ENCODE measurements around the gene SIRT5.

SIRT5 gene

GRCh38 chr6:13604546-13605416 lies 30.4 kb downstream of the SIRT5 start:
- TF ChIP-seq GABPA (IDR thresholded peaks at IDR 0.05; ENCODE audit: low read depth) (no peak), SPI1 (IDR thresholded peaks at IDR 0.05; ENCODE audit: borderline replicate concordance, low read depth) (no peak), POLR2AphosphoS5 (IDR thresholded peaks at IDR 0.05; ENCODE audit: low read depth) (no peak), CTCF (IDR thresholded peaks at IDR 0.05; ENCODE audit: insufficient read depth, low read length) (no peak)
- TF ChIP-seq, protein P1, sequence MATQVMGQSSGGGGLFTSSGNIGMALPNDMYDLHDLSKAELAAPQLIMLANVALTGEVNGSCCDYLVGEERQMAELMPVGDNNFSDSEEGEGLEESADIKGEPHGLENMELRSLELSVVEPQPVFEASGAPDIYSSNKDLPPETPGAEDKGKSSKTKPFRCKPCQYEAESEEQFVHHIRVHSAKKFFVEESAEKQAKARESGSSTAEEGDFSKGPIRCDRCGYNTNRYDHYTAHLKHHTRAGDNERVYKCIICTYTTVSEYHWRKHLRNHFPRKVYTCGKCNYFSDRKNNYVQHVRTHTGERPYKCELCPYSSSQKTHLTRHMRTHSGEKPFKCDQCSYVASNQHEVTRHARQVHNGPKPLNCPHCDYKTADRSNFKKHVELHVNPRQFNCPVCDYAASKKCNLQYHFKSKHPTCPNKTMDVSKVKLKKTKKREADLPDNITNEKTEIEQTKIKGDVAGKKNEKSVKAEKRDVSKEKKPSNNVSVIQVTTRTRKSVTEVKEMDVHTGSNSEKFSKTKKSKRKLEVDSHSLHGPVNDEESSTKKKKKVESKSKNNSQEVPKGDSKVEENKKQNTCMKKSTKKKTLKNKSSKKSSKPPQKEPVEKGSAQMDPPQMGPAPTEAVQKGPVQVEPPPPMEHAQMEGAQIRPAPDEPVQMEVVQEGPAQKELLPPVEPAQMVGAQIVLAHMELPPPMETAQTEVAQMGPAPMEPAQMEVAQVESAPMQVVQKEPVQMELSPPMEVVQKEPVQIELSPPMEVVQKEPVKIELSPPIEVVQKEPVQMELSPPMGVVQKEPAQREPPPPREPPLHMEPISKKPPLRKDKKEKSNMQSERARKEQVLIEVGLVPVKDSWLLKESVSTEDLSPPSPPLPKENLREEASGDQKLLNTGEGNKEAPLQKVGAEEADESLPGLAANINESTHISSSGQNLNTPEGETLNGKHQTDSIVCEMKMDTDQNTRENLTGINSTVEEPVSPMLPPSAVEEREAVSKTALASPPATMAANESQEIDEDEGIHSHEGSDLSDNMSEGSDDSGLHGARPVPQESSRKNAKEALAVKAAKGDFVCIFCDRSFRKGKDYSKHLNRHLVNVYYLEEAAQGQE (IDR thresholded peaks at IDR 0.05; ENCODE audit: insufficient replicate concordance, low read depth), result no peak
- DNase-seq (ENCODE audit: low read depth in 1 of 2, low spot score in 1 of 2), result no peak
- Histone ChIP-seq H3K27ac (replicated peaks) (no peak overlapping the region), H3K27me3 (ENCODE audit: insufficient read depth, poor library complexity, severe bottlenecking) (no peaks in the 10 kb centered on the region), H3K4me3 (replicated peaks; ENCODE audit: insufficient read depth, low read length) (no peak overlapping the region)

GRCh38 chr6:13605634-13606033 lies 31.2 kb downstream of the SIRT5 start:
- Histone ChIP-seq H3K27me3 (ENCODE audit: insufficient read depth, poor library complexity, severe bottlenecking) (no peaks in the 10 kb centered on the region), H3K27ac (replicated peaks) (no peak overlapping the region), H3K4me3 (replicated peaks; ENCODE audit: insufficient read depth, low read length) (no peak overlapping the region)
- TF ChIP-seq SPI1 (IDR thresholded peaks at IDR 0.05; ENCODE audit: borderline replicate concordance, low read depth) (no peak), CTCF (IDR thresholded peaks at IDR 0.05; ENCODE audit: insufficient read depth, low read length) (no peak), POLR2AphosphoS5 (IDR thresholded peaks at IDR 0.05; ENCODE audit: low read depth) (no peak), GABPA (IDR thresholded peaks at IDR 0.05; ENCODE audit: low read depth) (no peak)
- TF ChIP-seq, protein P1 (IDR thresholded peaks at IDR 0.05; ENCODE audit: insufficient replicate concordance, low read depth), result no peak
- no peak for DNase-seq (ENCODE audit: low read depth in 1 of 2, low spot score in 1 of 2)

DNA sequence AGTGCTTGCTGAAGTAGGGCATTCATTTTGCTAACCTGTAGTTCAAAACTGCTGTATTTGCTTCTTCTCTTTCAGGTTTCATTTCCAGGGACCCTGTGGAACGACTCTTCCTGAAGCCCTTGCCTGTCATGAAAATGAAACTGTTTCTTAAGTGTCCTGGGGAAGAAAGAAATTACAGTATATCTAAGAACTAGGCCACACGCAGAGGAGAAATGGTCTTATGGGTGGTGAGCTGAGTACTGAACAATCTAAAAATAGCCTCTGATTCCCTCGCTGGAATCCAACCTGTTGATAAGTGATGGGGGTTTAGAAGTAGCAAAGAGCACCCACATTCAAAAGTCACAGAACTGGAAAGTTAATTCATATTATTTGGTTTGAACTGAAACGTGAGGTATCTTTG lies 37.3 kb downstream of the SIRT5 start:
- no peak overlapping the region for H3K27ac ChIP-seq (replicated peaks)
- H3K27me3 ChIP-seq (ENCODE audit: insufficient read depth, poor library complexity, severe bottlenecking), result no peaks in the 10 kb centered on the region
- H3K4me3 ChIP-seq (replicated peaks; ENCODE audit: insufficient read depth, low read length), result no peak overlapping the region
- DNase-seq (ENCODE audit: low read depth in 1 of 2, low spot score in 1 of 2), result no peak
- TF ChIP-seq GABPA (IDR thresholded peaks at IDR 0.05; ENCODE audit: low read depth) (no peak), POLR2AphosphoS5 (IDR thresholded peaks at IDR 0.05; ENCODE audit: low read depth) (no peak), CTCF (IDR thresholded peaks at IDR 0.05; ENCODE audit: insufficient read depth, low read length) (no peak)
- TF ChIP-seq, protein P1 (IDR thresholded peaks at IDR 0.05; ENCODE audit: insufficient replicate concordance, low read depth), result no peak

Data from HL-60 (cell line).